Endothelial cell of umbilical vein (primary cell): Measurements from ENCODE around the gene HIP1. TPM values are rescaled to one million over a fixed set of nuclear protein-coding genes. Genes with fewer than 3 reads are reported as not detected.

Experiments used
- BruUV-seq: library from RNA; stranded (reverse); fragments of 400-500 nt; replicated peaks from 2 replicates; lab custom pipeline; 2021; lab: Mats Ljungman, UMichigan
- CTCF ChIA-PET: fragments of 300-600, 350-600 bp; sonication (Branson Sonifier 250); formaldehyde crosslinking; loops from one replicate; lab custom pipeline; 2021; ENCODE audit warnings: antibody characterized with exemption, inconsistent platforms; lab: Charles Lee
- POLR2A ChIA-PET: fragments of 300-600, 350-600 bp; sonication (Branson Sonifier 250); formaldehyde crosslinking; loops from one replicate; lab custom pipeline; 2021; ENCODE audit warnings: antibody characterized with exemption, inconsistent platforms; lab: Charles Lee
- DNase-seq: peaks from one replicate; pipeline ENCODE4 v3.0.0-alpha.2; 2011; ENCODE audit warnings: low read depth, low spot score
- FAIRE-seq: peaks from 2 replicates; lab custom pipeline; 2011; peaks lifted over from hg19 to GRCh38; lab: Jason Lieb, UNC
- H2AFZ ChIP-seq: 2 replicates; pipeline ENCODE4 v1.6.0; 2012; ENCODE audit warnings: low read depth, low read length, control low read depth, inconsistent platforms
- H3K27ac ChIP-seq: 2 replicates; pipeline ENCODE4 v1.5.1; 2011; ENCODE audit warnings: low read depth, mild to moderate bottlenecking, control low read depth, low read length, moderate library complexity; ENCODE audit not compliant: insufficient read depth
- H3K27me3 ChIP-seq, 2 experiments: 2 replicates each; pipeline versions ENCODE4 v1.6.0 to v1.6.1; 2011; ENCODE audit warnings: low read length in 2 of 2, mixed read lengths in 1 of 2; ENCODE audit not compliant: control insufficient read depth in 2 of 2, insufficient read depth in 2 of 2
- H3K36me3 ChIP-seq, 2 experiments: 2 replicates in 1 of 2; 3 replicates in 1 of 2; pipeline ENCODE4 v1.5.1; 2011; ENCODE audit warnings: low read length in 2 of 2, mild to moderate bottlenecking in 1 of 2, moderate library complexity in 1 of 2; ENCODE audit not compliant: control insufficient read depth in 2 of 2, insufficient read depth in 2 of 2; ENCODE audit errors: extremely low read depth in 1 of 2
- H3K4me1 ChIP-seq: 3 replicates; pipeline ENCODE4 v1.5.1; 2011; ENCODE audit warnings: mild to moderate bottlenecking, low read length; ENCODE audit not compliant: control insufficient read depth, insufficient read depth; ENCODE audit errors: extremely low read depth
- H3K4me2 ChIP-seq: 2 replicates; pipeline ENCODE4 v1.6.1; 2011; ENCODE audit warnings: low read length, control low read depth, mixed read lengths; ENCODE audit not compliant: insufficient read depth
- H3K4me3 ChIP-seq, 3 experiments: fragments of 200-600 bp in 1 of 3; sonication (generic), shearing (Covaris generic) in 1 of 3; replicated peaks in 1 of 3; 2 replicates each; pipeline ENCODE4 v1.5.1; 2011 to 2016; ENCODE audit warnings: control low read depth in 3 of 3, low read length in 3 of 3, mild to moderate bottlenecking in 2 of 3, inconsistent platforms in 1 of 3, low read depth in 1 of 3, moderate library complexity in 1 of 3; ENCODE audit not compliant: insufficient read depth in 1 of 3
- H3K79me2 ChIP-seq: 2 replicates; pipeline ENCODE4 v1.6.0; 2012; ENCODE audit warnings: low read length, inconsistent platforms; ENCODE audit not compliant: control insufficient read depth, insufficient read depth
- H3K9ac ChIP-seq: replicated peaks from 2 replicates; pipeline ENCODE3; 2011; ENCODE audit warnings: low read length, control low read depth; ENCODE audit not compliant: insufficient read depth; ENCODE audit errors: extremely low read depth
- H3K9me1 ChIP-seq: replicated peaks from 3 replicates; pipeline ENCODE4 v1.6.0; 2011; ENCODE audit warnings: mild to moderate bottlenecking, low read length; ENCODE audit not compliant: control insufficient read depth, insufficient read depth; ENCODE audit errors: extremely low read depth
- H3K9me3 ChIP-seq: replicated peaks from 2 replicates; pipeline ENCODE4 v1.5.1; 2012; ENCODE audit warnings: low read length, inconsistent platforms; ENCODE audit not compliant: control insufficient read depth, insufficient read depth
- H4K20me1 ChIP-seq: replicated peaks from 2 replicates; pipeline ENCODE3; 2011; ENCODE audit warnings: mild to moderate bottlenecking, low read length; ENCODE audit not compliant: control insufficient read depth, insufficient read depth; ENCODE audit errors: extremely low read depth
- EZH2 ChIP-seq: IDR thresholded peaks from 2 replicates; pipeline ENCODE4 v1.6.1; 2012; ENCODE audit warnings: borderline replicate concordance, low read depth, mild to moderate bottlenecking, moderate library complexity, low read length, inconsistent platforms; ENCODE audit not compliant: severe bottlenecking
- FOS ChIP-seq: IDR thresholded peaks from 2 replicates; pipeline ENCODE4 v1.6.1; 2011; ENCODE audit warnings: mild to moderate bottlenecking, low read length, moderate library complexity, borderline replicate concordance; ENCODE audit not compliant: insufficient read depth
- GATA2 ChIP-seq: IDR thresholded peaks from 2 replicates; pipeline ENCODE4 v1.7.0; 2011; ENCODE audit warnings: low read depth, mild to moderate bottlenecking, moderate library complexity, mixed read lengths, low read length; ENCODE audit not compliant: insufficient read length, insufficient read depth
- JUN ChIP-seq: IDR thresholded peaks from 2 replicates; pipeline ENCODE4 v1.6.1; 2011; ENCODE audit warnings: borderline replicate concordance, low read depth; ENCODE audit not compliant: insufficient read length, insufficient read depth
- MAX ChIP-seq: IDR thresholded peaks from 2 replicates; pipeline ENCODE4 v1.6.1; 2011; ENCODE audit not compliant: insufficient read depth, insufficient read length
- MYC ChIP-seq: IDR thresholded peaks from one replicate; pipeline ENCODE4 v1.6.1; 2011; ENCODE audit warnings: mild to moderate bottlenecking, low read depth, low read length
- POLR2A ChIP-seq: IDR thresholded peaks from 2 replicates; pipeline ENCODE4 v1.6.1; 2012; ENCODE audit warnings: low read depth, mild to moderate bottlenecking, control low read depth, low read length
- POLR2AphosphoS5 ChIP-seq: IDR thresholded peaks from 2 replicates; pipeline ENCODE4 v1.6.1; 2012; ENCODE audit warnings: low read depth, mild to moderate bottlenecking, control low read depth, low read length, moderate library complexity; ENCODE audit not compliant: insufficient read depth
- dilution Hi-C: fragments of 300-500 bp; cut with MboI; formaldehyde crosslinking; loops from one replicate; pipeline ENCODE4 v1.15.0; 2019; ENCODE audit warnings: low sequenced_read_pairs; ENCODE audit not compliant: extremely low pct_ligation_motif_present
- intact Hi-C: fragments of 100-400 bp; cut with micrococcal nuclease; formaldehyde crosslinking; loops from one replicate; pipeline ENCODE4 v1.10.0; 2022
- polyA plus RNA-seq, 4 experiments: library from polyadenylated mRNA; depleted of rRNA in 3 of 4; stranded (reverse) in 3 of 4; unstranded in 1 of 4; fragments of >200 nt; gene quantifications; 2 replicates each; pipeline versions ENCODE4 v1.2.1 to v1.2.3, GENCODE V29; 2011 to 2012; ENCODE audit warnings: missing spikeins in 1 of 4
- total RNA-seq: library from RNA; stranded (reverse); gene quantifications from 2 replicates; pipeline ENCODE4 v1.2.3, GENCODE V29; 2021
- TF ChIP-seq, protein P1 (sequence below), 2 donors: IDR thresholded peaks; 1 replicate in 1 of 2; 2 replicates in 1 of 2; pipeline ENCODE4 v1.5.1; 2011; ENCODE audit warnings: low read length in 2 of 2, mild to moderate bottlenecking in 2 of 2, moderate library complexity in 2 of 2, control low read depth in 1 of 2, inconsistent platforms in 1 of 2, low read depth in 1 of 2; ENCODE audit not compliant: insufficient read depth in 1 of 2; ENCODE audit errors: extremely low read depth in 1 of 2

Gene HIP1
- total and polyA plus RNA-seq, 2 donors (not counting 3 experiments of a cell fraction or from before 2014, with no cell fraction given) = 23.7 to 47.6 TPM

DNA sequence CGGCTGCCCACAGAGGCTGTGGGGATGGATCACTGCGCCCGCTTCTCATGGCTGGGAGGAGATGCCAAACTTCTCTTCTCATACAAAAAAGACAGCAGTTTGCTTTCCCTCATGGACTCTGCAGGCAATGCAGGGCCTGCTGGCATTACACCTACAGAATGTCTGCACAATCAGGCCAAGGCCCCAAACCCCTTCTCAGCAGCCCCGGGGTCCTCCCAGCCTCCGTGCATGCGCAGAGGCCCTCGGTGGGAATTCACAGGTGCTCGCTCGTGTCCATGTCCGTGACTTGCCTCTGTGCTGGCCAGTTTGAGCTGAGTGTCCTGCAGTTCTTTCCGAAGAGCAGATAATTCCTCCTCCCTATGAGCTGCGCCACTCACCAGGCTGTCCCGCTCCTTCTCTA, 183.0 kb downstream of the HIP1 start:
- H3K9me1 ChIP-seq = no peaks in the 10 kb centered on the region
- TF ChIP-seq POLR2AphosphoS5 = no peak
- TF ChIP-seq, protein P1, sequence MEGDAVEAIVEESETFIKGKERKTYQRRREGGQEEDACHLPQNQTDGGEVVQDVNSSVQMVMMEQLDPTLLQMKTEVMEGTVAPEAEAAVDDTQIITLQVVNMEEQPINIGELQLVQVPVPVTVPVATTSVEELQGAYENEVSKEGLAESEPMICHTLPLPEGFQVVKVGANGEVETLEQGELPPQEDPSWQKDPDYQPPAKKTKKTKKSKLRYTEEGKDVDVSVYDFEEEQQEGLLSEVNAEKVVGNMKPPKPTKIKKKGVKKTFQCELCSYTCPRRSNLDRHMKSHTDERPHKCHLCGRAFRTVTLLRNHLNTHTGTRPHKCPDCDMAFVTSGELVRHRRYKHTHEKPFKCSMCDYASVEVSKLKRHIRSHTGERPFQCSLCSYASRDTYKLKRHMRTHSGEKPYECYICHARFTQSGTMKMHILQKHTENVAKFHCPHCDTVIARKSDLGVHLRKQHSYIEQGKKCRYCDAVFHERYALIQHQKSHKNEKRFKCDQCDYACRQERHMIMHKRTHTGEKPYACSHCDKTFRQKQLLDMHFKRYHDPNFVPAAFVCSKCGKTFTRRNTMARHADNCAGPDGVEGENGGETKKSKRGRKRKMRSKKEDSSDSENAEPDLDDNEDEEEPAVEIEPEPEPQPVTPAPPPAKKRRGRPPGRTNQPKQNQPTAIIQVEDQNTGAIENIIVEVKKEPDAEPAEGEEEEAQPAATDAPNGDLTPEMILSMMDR (IDR thresholded peaks at IDR 0.05; ENCODE audit: extremely low read depth in 1 of 2, insufficient read depth in 1 of 2, low read depth in 1 of 2, low read length in 2 of 2) = no peak
- TF ChIP-seq MYC = no peak
- TF ChIP-seq FOS = no peak
- TF ChIP-seq EZH2 = no peak
- no peak for TF ChIP-seq GATA2
- no peak for TF ChIP-seq MAX
- TF ChIP-seq JUN = no peak
- no peak for TF ChIP-seq POLR2A
- intact Hi-C loops = no loop called here
- no peak overlapping the region for H3K4me3 ChIP-seq
- CTCF ChIA-PET = interaction anchor here (1.7 kb wide), 1 partner anchor 9 kb away, joined by 6 read pairs; no protein-coding TSS in a partner anchor
- no peak for DNase-seq
- POLR2A ChIA-PET = interaction anchor here (0.7 kb wide), 1 partner anchor 25 kb away, joined by 3 read pairs; no protein-coding TSS in a partner anchor
- FAIRE-seq = no peak
- H3K27ac ChIP-seq = no peak overlapping the region
- no peaks in the 10 kb centered on the region for H3K79me2 ChIP-seq
- H3K27me3 ChIP-seq = no peaks in the 10 kb centered on the region
- no peaks in the 10 kb centered on the region for H3K9me3 ChIP-seq
- BruUV-seq = no TSS peak
- H3K4me2 ChIP-seq = no peak overlapping the region
- dilution Hi-C loops = no loop called here
- no peaks in the 10 kb centered on the region for H4K20me1 ChIP-seq
- H2AFZ ChIP-seq = no peak overlapping the region
- H3K36me3 ChIP-seq = peaks cover 3 to 34% of the 10 kb centered on the region in 2 experiments
- no peak overlapping the region for H3K9ac ChIP-seq
- no peaks in the 10 kb centered on the region for H3K4me1 ChIP-seq
